ENCODE measurements around the gene OASL.
"Not testable (repeated sequence)": the region's sequence is repeated elsewhere in the genome, so short reads cannot be mapped to it uniquely, and the experiment has no call there.

OASL gene

GRCh38 chr12:121053706-121054105, 14.7 kb upstream of the OASL start:
- H3K27me3 ChIP-seq (ENCODE audit: insufficient read depth, low read length, poor library complexity, severe bottlenecking), result no peaks in the 10 kb centered on the region
- no peak overlapping the region for H3K9ac ChIP-seq (ENCODE audit: low read depth, low read length, poor library complexity, severe bottlenecking)
- no peaks in the 10 kb centered on the region for H3K79me2 ChIP-seq (ENCODE audit: insufficient read depth, low read length)
- H3K9me3 ChIP-seq (ENCODE audit: insufficient read depth, low read depth, low read length), result no peaks in the 10 kb centered on the region
- no peaks in the 10 kb centered on the region for H3F3A ChIP-seq (ENCODE audit: low read depth)
- TF ChIP-seq CTCF (conservative IDR thresholded peaks at IDR 0.05; ENCODE audit: low read length), result no peak
- TF ChIP-seq EZH2phosphoT487 (IDR thresholded peaks at IDR 0.05; ENCODE audit: borderline replicate concordance), result no peak
- no peaks in the 10 kb centered on the region for H3K9me2 ChIP-seq (replicated peaks; ENCODE audit: low read depth, low read length)
- H3K36me3 ChIP-seq (ENCODE audit: insufficient read depth, low read length), result no peaks in the 10 kb centered on the region
- no peaks in the 10 kb centered on the region for H3K4me1 ChIP-seq (ENCODE audit: insufficient read depth, low read length, poor library complexity, severe bottlenecking)
- no peaks in the 10 kb centered on the region for H4K20me1 ChIP-seq (ENCODE audit: insufficient read depth, low read length, poor library complexity, severe bottlenecking)
- no peak overlapping the region for H3K4me3 ChIP-seq (ENCODE audit: low read length, poor library complexity, severe bottlenecking)
- no peak overlapping the region for H2AFZ ChIP-seq (ENCODE audit: low read length)
- H3K4me2 ChIP-seq (ENCODE audit: low read depth, low read length, poor library complexity, severe bottlenecking), result no peak overlapping the region

- Histone ChIP-seq H3K9ac (ENCODE audit: low read depth, low read length, poor library complexity, severe bottlenecking) (no peak overlapping the region), H3K4me2 (ENCODE audit: low read depth, low read length, poor library complexity, severe bottlenecking) (no peak overlapping the region), H3K36me3 (ENCODE audit: insufficient read depth, low read length) (no peaks in the 10 kb centered on the region), H4K20me1 (ENCODE audit: insufficient read depth, low read length, poor library complexity, severe bottlenecking) (no peaks in the 10 kb centered on the region), H3K4me1 (ENCODE audit: insufficient read depth, low read length, poor library complexity, severe bottlenecking) (no peaks in the 10 kb centered on the region), H3F3A (ENCODE audit: low read depth) (no peaks in the 10 kb centered on the region), H2AFZ (ENCODE audit: low read length) (no peak overlapping the region), H3K9me2 (replicated peaks; ENCODE audit: low read depth, low read length) (no peaks in the 10 kb centered on the region), H3K9me3 (ENCODE audit: insufficient read depth, low read depth, low read length) (no peaks in the 10 kb centered on the region), H3K79me2 (ENCODE audit: insufficient read depth, low read length) (no peaks in the 10 kb centered on the region), H3K4me3 (ENCODE audit: low read length, poor library complexity, severe bottlenecking) (no peak overlapping the region), H3K27me3 (ENCODE audit: insufficient read depth, low read length, poor library complexity, severe bottlenecking) (no peaks in the 10 kb centered on the region)
- no peak for TF ChIP-seq EZH2phosphoT487 (IDR thresholded peaks at IDR 0.05; ENCODE audit: borderline replicate concordance)
- TF ChIP-seq CTCF (conservative IDR thresholded peaks at IDR 0.05; ENCODE audit: low read length), result no peak
Measured at GRCh38 chr12:121050725-121051124, 11.7 kb upstream of the OASL start.

DNA sequence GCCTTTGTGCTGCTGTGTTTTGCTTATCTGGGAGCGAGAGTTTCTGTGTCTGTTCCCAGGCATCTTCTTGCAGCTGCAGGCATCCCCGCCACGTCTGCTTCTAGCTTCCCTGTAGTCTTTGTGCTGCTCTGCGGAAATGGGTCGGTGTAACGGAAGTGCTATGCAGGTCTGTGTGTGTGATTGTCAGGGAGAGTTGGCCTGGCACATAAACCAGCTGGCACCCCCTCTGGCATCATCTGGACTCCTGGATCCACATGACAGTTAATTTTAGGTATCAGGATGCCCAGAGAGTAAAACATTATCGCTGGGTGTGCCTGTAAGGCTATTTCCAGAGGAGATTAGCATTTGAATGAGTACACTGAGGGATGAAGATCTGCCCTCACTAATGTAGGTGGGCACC, 9.4 kb upstream of the OASL start:
- no peak for TF ChIP-seq EZH2phosphoT487 (IDR thresholded peaks at IDR 0.05; ENCODE audit: borderline replicate concordance)
- TF ChIP-seq CTCF (conservative IDR thresholded peaks at IDR 0.05; ENCODE audit: low read length), result no peak
- Histone ChIP-seq H3K79me2 (ENCODE audit: insufficient read depth, low read length) (no peaks in the 10 kb centered on the region), H4K20me1 (ENCODE audit: insufficient read depth, low read length, poor library complexity, severe bottlenecking) (no peaks in the 10 kb centered on the region), H3K9me3 (ENCODE audit: insufficient read depth, low read depth, low read length) (no peaks in the 10 kb centered on the region), H3K9ac (ENCODE audit: low read depth, low read length, poor library complexity, severe bottlenecking) (no peak overlapping the region), H3K36me3 (ENCODE audit: insufficient read depth, low read length) (no peaks in the 10 kb centered on the region), H3K4me3 (ENCODE audit: low read length, poor library complexity, severe bottlenecking) (no peak overlapping the region), H3K4me2 (ENCODE audit: low read depth, low read length, poor library complexity, severe bottlenecking) (no peak overlapping the region), H3K9me2 (replicated peaks; ENCODE audit: low read depth, low read length) (no peaks in the 10 kb centered on the region), H3F3A (ENCODE audit: low read depth) (no peaks in the 10 kb centered on the region), H3K4me1 (ENCODE audit: insufficient read depth, low read length, poor library complexity, severe bottlenecking) (no peaks in the 10 kb centered on the region), H3K27me3 (ENCODE audit: insufficient read depth, low read length, poor library complexity, severe bottlenecking) (no peaks in the 10 kb centered on the region), H2AFZ (ENCODE audit: low read length) (no peak overlapping the region)

GRCh38 chr12:121047400-121047799, 8.4 kb upstream of the OASL start:
- H3K4me2 ChIP-seq (ENCODE audit: low read depth, low read length, poor library complexity, severe bottlenecking); H3K79me2 ChIP-seq (ENCODE audit: insufficient read depth, low read length); H3K27me3 ChIP-seq (ENCODE audit: insufficient read depth, low read length, poor library complexity, severe bottlenecking); H3K4me1 ChIP-seq (ENCODE audit: insufficient read depth, low read length, poor library complexity, severe bottlenecking); H3F3A ChIP-seq (ENCODE audit: low read depth); H3K36me3 ChIP-seq (ENCODE audit: insufficient read depth, low read length); H4K20me1 ChIP-seq (ENCODE audit: insufficient read depth, low read length, poor library complexity, severe bottlenecking); H3K9ac ChIP-seq (ENCODE audit: low read depth, low read length, poor library complexity, severe bottlenecking); H3K4me3 ChIP-seq (ENCODE audit: low read length, poor library complexity, severe bottlenecking); H3K9me2 ChIP-seq (replicated peaks; ENCODE audit: low read depth, low read length); H2AFZ ChIP-seq (ENCODE audit: low read length); H3K9me3 ChIP-seq (ENCODE audit: insufficient read depth, low read depth, low read length): not testable (repeated sequence)
